ENCODE measurements around the gene ABLIM1.

Gene ABLIM1

GRCh38 chr10:114635797-114636550 lies 22.1 kb downstream of the ABLIM1 start:
- no peak for DNase-seq (ENCODE audit: extremely low read depth, low read depth)
- TF ChIP-seq CTCF (IDR thresholded peaks at IDR 0.05; ENCODE audit: low read depth, low read length): no peak

- no peak for TF ChIP-seq CTCF (IDR thresholded peaks at IDR 0.05; ENCODE audit: low read depth, low read length)
- DNase-seq (ENCODE audit: extremely low read depth, low read depth): no peak
Measured at GRCh38 chr10:114635101-114635500, 23.0 kb downstream of the ABLIM1 start.

- peak; percentile 69 for DNase-seq (ENCODE audit: extremely low read depth, low read depth)
- TF ChIP-seq CTCF (IDR thresholded peaks at IDR 0.05; ENCODE audit: low read depth, low read length): no peak
Measured at GRCh38 chr10:114634609-114634979, 23.5 kb downstream of the ABLIM1 start.

GRCh38 chr10:114632869-114633715 lies 25.0 kb downstream of the ABLIM1 start:
- TF ChIP-seq CTCF (IDR thresholded peaks at IDR 0.05; ENCODE audit: low read depth, low read length): no peak
- DNase-seq (ENCODE audit: extremely low read depth, low read depth): no peak

GRCh38 chr10:114631666-114632417 lies 26.2 kb downstream of the ABLIM1 start:
- no peak for DNase-seq (ENCODE audit: extremely low read depth, low read depth)

GRCh38 chr10:114631090-114631665 lies 26.9 kb downstream of the ABLIM1 start:
- DNase-seq (ENCODE audit: extremely low read depth, low read depth): no peak
- no peak for TF ChIP-seq CTCF (IDR thresholded peaks at IDR 0.05; ENCODE audit: low read depth, low read length)

More at GRCh38 chr10:114631666-114632417, 26.2 kb downstream of the ABLIM1 start:
- no peak for TF ChIP-seq CTCF (IDR thresholded peaks at IDR 0.05; ENCODE audit: low read depth, low read length)

Data from AG09319 (cell line).